ENCODE measurements around the gene PRDM7.
"Not testable (repeated sequence)": the region's sequence is repeated elsewhere in the genome, so short reads cannot be mapped to it uniquely, and the experiment has no call there.

Gene PRDM7

DNA sequence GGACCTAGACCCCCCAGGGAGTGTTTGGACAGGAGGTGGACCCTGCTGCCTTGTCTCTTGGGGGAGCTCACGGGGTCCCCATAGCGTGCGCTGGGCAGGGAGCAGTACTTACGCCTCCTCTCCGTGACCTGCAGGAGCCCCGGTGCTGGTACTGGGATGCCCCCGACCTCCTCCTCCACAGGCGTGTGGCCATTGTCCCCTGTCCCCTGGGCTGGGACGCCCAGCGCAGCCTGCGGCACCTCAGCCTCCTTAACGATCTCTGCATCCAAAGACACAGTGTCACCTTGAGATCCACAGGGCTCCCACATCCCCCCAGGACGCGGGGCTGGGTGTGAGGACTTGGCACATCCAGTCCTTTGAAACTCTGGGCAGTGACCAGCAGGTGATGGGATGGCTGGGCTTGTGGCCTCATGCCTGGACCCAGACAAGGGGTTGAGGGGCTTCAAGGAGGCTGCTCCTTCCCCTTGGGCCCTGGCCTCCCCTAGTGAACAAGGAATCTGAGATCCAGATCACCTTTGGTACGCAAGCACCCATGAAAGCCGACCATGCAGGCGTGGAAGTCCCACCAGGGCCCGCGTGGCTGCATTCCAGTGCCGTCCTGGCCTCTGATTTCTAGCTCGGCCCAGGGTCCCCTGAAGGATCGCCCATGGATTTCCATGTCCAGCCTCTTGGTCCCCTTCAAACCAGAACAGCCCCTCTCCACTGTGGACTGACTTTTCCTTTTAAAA, 67.8 kb downstream of the PRDM7 start:
- Histone ChIP-seq H3K27me3 (ENCODE audit: control insufficient read depth, insufficient read depth, low read length) (no peaks in the 10 kb centered on the region), H3K4me1 (no peaks in the 10 kb centered on the region), H3K4me2 (ENCODE audit: low read length) (no peak overlapping the region), H2AFZ (no peak overlapping the region), H3K36me3 (ENCODE audit: control insufficient read depth, insufficient read depth, low read length) (no peaks in the 10 kb centered on the region), H3K79me2 (peaks cover 2% of the 10 kb centered on the region), H3K27ac (no peak overlapping the region), H3K4me3 (ENCODE audit: low read depth, low read length) (no peak overlapping the region), H3K9ac (no peak overlapping the region), H3K9me3 (ENCODE audit: control insufficient read depth, low read length) (no peaks in the 10 kb centered on the region)
- TF ChIP-seq, protein P1, sequence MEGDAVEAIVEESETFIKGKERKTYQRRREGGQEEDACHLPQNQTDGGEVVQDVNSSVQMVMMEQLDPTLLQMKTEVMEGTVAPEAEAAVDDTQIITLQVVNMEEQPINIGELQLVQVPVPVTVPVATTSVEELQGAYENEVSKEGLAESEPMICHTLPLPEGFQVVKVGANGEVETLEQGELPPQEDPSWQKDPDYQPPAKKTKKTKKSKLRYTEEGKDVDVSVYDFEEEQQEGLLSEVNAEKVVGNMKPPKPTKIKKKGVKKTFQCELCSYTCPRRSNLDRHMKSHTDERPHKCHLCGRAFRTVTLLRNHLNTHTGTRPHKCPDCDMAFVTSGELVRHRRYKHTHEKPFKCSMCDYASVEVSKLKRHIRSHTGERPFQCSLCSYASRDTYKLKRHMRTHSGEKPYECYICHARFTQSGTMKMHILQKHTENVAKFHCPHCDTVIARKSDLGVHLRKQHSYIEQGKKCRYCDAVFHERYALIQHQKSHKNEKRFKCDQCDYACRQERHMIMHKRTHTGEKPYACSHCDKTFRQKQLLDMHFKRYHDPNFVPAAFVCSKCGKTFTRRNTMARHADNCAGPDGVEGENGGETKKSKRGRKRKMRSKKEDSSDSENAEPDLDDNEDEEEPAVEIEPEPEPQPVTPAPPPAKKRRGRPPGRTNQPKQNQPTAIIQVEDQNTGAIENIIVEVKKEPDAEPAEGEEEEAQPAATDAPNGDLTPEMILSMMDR (IDR thresholded peaks at IDR 0.05): no peak

GRCh38 chr16:90008708-90009145, 68.4 kb downstream of the PRDM7 start:
- no peak overlapping the region for H3K4me2 ChIP-seq (ENCODE audit: low read length)
- H2AFZ ChIP-seq: no peak overlapping the region
- H3K36me3 ChIP-seq (ENCODE audit: control insufficient read depth, insufficient read depth, low read length): no peaks in the 10 kb centered on the region
- H3K9me3 ChIP-seq (ENCODE audit: control insufficient read depth, low read length): no peaks in the 10 kb centered on the region
- no peak overlapping the region for H3K9ac ChIP-seq
- H3K4me3 ChIP-seq (ENCODE audit: low read depth, low read length): no peak overlapping the region
- TF ChIP-seq, protein P1 (IDR thresholded peaks at IDR 0.05): no peak
- no peak overlapping the region for H3K27ac ChIP-seq
- no peaks in the 10 kb centered on the region for H3K27me3 ChIP-seq (ENCODE audit: control insufficient read depth, insufficient read depth, low read length)
- H3K79me2 ChIP-seq: peaks cover 2% of the 10 kb centered on the region
- no peaks in the 10 kb centered on the region for H3K4me1 ChIP-seq

- H3K9me3 ChIP-seq (ENCODE audit: control insufficient read depth, low read length); H3K4me2 ChIP-seq (ENCODE audit: low read length); H3K9ac ChIP-seq; H3K79me2 ChIP-seq; H3K27ac ChIP-seq; H3K4me1 ChIP-seq; H3K4me3 ChIP-seq (ENCODE audit: low read depth, low read length); H3K36me3 ChIP-seq (ENCODE audit: control insufficient read depth, insufficient read depth, low read length); H3K27me3 ChIP-seq (ENCODE audit: control insufficient read depth, insufficient read depth, low read length); H2AFZ ChIP-seq: not testable (repeated sequence)
Observed at GRCh38 chr16:90007635-90008234, 69.4 kb downstream of the PRDM7 start.

DNA sequence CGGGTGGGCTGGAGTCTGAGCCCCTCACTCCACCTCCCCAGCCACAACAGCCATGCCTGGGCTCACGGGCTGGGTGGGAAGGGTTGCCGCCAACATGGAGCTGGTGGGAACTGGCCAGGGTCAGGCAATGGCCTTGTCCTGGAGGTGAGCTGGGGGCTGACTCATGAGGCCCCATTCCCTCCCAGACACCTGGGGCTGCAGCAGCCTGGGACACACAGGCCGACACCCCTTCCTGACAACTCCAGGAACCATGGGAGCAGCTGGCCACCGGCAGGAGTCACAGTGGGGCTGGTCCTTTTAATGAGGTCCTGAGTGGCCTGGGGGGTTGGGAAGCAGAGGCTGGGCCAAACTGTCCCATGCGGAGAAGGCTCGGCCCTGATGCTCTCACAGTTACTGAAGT, 70.1 kb downstream of the PRDM7 start:
- Histone ChIP-seq H3K27me3 (ENCODE audit: control insufficient read depth, insufficient read depth, low read length) (no peaks in the 10 kb centered on the region), H3K4me2 (ENCODE audit: low read length) (no peak overlapping the region), H3K4me1 (no peaks in the 10 kb centered on the region), H2AFZ (no peak overlapping the region), H3K36me3 (ENCODE audit: control insufficient read depth, insufficient read depth, low read length) (no peaks in the 10 kb centered on the region), H3K79me2 (peaks cover 2% of the 10 kb centered on the region), H3K9me3 (ENCODE audit: control insufficient read depth, low read length) (no peaks in the 10 kb centered on the region), H3K27ac (no peak overlapping the region), H3K9ac (no peak overlapping the region), H3K4me3 (ENCODE audit: low read depth, low read length) (no peak overlapping the region)
- TF ChIP-seq, protein P1 (IDR thresholded peaks at IDR 0.05): no peak

All from parathyroid adenoma (tissue), 2 donors.